HT-29 (cell line): ENCODE measurements around the gene OGFOD3. TPM values are rescaled to one million over a fixed set of nuclear protein-coding genes. Genes with fewer than 3 reads are reported as not detected.

ENCODE experiments used
- DNase-seq: peaks from one replicate; pipeline ENCODE4 v3.0.0-alpha.2; 2015; ENCODE audit warnings: low spot score
- total RNA-seq: library from RNA; depleted of rRNA; stranded (reverse); fragments of >200 nt; shearing (Covaris generic); gene quantifications from 2 replicates; pipeline ENCODE4 v1.2.3, GENCODE V29; 2014

Gene OGFOD3
- total RNA-seq, 1 experiment from 2014 or later = 51.4 TPM

DNA sequence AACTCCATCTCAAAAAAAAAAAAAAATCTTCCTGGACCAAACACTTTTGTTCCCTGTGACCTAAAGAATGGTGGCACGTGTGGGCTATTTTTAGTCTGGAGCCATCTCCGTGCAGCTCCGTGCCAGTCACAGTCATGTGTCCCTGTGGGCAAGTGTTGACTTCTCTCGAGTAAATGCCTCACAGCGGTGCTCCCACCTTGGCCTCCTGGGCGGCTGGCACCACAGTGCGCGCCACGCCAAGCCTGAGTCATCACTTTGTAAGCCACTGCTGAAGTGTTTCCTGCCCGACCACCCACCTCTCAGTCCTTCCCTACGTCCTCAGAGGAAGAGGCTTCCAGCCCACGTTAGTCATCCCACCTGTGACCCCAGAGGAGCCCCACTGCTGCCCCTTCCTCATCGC is 11.1 kb downstream of the OGFOD3 start:
- DNase-seq = no peak

DNA sequence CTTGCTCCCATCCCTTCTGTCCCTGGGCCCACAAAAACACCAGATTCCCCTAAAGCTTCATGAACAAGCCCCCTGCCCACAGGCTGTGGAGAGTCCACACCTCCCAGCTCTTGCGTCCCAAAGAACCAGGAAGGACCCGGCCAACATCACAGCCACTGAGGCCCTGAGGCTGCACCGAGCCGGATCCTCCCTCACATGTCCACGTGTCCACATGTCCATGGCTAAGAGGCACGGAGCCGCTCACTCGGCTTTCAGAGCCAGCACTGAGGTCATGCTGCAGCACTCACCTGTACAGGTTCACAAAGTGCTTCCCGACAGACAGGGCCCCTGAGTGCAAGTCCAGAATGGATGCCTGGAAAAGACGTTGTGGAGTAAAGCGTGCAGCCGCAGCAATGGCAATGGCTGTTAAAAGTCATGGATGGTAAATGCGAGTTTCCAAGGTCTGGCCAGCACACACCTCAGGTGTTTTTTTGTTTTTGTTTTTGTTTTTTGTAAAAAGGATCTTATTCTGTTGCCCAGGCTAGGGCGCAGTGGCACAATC is 12.2 kb downstream of the OGFOD3 start:
- DNase-seq = no peak

DNA sequence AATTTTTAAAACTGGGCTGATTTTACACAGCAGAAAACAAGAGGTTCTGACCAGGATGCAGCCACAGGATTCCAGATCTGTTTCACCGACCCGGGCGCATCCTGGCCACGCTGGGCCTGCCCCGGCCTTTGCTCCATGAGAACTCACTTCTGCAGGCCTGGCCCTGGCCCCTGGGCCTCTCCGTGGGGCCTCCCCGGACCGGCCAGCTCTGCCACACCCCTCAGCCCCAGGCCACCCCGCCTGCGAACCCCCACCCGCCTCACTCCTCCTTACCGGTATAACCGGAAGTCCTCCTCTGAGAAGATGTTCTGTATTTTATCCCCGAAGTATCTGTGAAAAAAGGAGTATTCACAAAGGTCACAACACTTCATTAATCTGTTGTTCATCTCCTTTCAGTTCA is 13.3 kb downstream of the OGFOD3 start:
- DNase-seq = no peak

DNA sequence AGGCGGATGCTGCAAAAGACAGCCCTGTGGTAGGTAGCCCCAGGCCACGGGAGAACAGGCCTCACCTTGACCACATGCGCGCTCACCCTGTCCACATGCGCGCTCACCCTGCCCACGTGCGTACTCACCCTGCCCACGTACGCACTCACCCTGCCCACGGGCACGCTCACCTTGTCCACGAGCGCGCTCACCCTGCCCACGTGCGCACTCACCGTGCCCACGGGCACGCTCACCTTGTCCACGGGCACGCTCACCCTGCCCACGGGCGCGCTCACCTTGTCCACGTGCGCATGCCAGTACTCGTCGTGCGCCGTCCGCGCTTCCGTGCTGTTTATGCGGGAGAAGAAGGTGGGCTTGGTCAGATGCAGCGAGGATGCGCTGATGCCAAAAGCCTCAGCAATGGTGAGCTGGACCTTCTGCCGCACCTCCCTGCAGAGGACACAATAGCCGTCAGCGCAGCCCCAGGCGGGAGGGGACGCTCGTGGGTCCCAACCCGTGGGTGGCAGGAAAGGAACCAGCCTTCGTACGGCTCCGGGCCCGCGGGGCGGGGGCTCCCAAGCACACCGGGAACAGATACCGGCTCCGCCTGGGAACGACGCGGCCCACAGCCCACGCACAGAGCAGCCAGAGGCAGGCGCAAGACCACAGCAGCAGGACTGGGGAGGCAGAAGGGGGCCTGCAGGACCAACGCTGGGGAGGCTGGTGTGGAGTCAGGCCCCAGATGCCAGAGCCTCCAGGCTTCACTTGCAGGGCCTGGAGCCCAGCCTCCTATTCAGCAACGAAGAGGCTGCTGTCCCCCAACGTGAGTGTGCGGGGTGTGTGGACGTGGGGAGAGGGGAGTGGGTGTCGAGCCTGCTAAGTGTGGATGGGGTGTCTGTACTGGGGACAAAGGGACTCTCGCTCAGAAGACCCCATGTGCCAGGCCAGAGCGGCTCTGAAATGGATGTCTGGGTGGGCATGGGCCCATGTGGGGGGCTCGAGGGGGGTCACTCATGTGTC is 14.4 kb downstream of the OGFOD3 start:
- DNase-seq = no peak

DNA sequence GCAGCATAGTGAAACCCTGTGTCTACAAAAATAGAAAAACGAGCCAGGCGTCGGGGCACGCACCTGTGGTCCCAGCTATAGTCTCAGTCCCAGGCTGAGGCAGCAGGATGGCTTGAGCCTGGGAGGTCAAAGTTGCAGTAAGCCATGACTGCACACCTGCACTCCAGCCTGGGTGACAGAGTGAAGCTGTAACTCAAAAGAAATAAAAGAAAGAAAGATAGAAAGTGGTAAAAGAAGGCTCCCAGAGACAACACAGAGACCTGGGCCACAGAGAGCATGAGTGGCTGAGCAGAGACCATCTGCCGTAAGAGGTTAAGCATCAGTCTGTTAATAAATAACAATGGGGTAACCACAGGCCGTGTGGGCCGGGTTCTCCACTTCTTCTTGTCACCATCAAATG is 15.5 kb downstream of the OGFOD3 start:
- no peak for DNase-seq

DNA sequence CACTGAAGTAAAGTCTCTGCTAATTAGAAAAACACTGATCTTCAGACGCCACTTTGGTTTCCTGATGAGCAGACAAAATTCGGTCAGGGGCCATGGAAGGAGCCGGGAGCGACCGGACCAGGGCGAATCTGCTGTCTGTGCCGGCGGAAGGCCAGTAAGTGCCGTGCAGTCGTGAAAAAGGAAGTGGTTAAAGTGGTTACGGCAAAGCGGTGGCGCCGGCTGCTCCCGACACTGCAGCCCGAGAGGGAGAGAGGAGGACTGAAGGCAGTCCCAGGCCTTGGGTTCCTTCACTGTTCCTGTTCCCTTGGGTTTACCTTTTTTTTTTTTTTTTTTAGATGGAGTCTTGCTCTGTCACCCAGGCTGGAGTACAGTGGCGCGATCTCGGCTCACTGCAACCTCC is 17.6 kb downstream of the OGFOD3 start:
- DNase-seq = no peak

DNA sequence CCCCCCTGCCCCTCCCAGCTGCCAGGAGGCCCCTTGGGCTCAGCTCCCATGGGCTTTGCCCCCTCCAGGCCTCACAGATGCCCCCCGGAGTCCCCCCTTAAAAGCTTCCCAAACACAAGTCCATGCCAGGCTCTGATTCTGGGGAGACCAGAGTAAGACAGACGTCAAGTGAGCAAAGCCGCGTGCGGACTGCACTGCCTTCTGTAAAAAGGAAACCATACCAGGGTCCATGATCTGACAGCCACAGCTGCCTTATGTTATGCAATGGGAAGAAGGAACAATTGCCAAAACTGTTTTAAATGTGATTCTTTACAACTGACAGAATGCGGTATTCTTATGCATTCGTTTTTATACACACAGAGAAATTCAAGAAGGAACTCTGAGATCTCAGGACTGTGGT is 18.2 kb downstream of the OGFOD3 start:
- DNase-seq = no peak

DNA sequence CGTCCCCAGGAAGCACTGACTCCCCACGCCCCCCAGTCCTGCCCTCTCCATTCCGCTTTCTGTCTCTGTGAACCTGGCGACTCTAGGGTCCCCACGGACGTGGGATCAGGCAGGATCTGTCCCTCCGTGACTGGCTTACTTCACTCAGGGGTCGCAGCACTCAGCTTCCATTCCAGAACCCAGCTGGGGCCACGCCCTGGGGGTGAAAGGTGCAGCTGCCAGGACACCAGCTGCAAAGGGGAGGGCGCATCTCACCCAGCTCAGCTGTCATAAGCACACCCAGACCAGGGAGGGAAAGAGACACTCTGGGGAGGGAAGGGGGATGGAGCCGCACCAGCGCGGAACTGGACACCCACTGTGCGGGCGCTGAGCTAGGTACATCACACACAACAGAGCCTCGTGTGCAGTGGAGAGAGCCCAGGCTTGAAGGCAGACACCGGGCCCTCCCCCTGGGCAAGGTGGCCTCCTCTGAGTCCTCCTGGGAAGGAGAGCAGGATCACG is 18.7 kb downstream of the OGFOD3 start:
- DNase-seq = no peak

DNA sequence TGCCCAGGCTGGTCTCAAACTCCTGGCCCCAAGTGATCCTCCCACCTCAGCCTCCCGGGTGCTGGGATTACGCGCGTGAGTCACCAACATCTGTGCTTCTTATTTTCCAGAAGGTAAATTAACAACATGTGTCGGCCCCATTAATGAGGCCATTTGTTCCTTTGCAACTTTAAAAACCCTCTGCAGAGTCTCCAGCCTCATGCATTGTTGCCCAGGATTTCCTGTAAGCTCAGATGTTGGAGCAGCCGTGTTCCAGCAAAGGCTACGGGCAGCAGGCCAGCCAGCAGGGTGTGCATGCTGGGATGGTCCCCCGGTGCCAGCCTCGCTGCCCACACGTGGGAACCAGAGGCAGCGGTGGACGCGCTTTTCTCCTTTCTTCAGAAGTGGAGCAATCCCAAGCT is 19.3 kb downstream of the OGFOD3 start:
- DNase-seq = no peak

DNA sequence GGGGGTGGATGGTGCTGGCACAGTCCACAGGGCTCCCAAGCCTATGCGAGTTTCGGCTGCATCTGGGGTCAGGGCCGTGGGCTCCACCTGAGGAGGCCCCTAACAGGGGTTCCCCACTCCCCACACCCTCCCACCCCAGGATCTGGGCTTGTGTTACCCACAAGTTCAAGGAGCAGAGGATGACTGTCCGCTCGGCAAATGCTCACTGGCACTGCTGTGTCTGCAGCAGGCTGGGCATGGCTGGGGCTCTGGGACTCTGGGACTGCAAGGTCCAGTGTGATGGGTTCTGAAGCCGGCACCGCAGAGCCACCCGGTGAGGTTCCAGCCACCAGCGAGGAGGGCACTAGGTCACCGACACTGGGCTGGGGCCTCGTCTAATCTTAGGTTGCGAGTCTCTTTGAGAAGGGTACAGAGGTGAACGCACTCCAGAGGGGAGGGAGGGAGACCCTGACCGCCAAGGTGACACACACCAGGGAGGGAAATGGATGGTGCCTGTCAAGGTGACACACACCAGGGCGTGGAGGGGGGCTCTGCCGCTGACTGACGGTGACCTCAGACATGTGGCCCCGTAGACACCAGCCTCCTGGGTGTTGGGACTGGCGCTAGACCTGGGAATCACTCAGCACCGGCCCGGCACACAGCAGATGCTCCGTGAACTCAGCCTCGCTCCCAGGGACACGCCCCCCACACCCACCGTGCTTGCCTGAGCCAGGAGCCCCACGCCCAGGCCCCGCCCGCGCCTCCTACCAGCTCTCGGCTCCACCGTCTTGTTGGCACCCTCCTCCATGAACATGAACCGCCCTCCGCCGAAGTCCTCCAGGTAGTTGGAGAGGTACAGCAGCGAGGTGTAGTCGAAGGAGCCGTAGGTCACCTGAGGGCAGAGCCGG is 20.7 kb downstream of the OGFOD3 start:
- no peak for DNase-seq

DNA sequence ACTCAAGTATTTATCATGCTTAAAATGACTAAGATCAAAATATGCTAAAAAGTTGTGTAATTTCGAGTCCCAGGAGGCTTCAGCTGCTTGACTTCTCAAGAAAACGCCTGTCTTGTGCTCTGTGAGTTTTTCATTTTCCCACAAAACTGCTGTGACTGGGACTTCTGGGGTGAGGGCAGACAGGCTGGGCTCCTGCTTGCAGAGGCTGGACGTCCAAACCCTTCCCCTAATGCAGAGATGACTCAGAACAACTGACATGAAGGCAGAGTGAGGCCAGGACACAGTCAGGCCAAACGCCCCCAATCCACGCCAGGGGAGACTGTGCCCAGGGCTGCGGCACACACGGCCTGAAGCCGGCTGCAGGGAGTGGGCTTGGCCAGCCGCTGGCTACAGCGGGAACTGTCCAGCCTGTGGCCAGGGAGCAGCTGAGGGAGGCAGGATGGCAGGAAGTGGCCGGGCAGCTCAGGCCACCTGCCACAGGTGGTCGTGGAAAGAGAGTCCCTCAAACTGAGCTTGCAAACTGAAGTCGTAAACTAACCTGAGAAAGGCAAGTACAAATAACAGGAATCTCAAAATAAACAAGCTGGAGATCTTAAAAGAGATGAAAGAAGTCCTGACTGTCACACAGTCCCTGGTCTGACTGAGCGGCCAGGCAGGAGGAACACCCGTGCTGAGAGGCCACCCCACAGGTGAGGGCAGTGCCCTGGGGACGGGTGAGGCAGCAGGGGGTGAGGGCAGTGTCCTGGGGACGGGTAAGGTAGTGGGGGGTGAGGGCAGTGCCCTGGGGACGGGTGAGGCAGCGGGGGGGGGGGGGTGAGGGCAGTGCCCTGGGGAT is 21.6 kb downstream of the OGFOD3 start:
- DNase-seq = no peak

DNA sequence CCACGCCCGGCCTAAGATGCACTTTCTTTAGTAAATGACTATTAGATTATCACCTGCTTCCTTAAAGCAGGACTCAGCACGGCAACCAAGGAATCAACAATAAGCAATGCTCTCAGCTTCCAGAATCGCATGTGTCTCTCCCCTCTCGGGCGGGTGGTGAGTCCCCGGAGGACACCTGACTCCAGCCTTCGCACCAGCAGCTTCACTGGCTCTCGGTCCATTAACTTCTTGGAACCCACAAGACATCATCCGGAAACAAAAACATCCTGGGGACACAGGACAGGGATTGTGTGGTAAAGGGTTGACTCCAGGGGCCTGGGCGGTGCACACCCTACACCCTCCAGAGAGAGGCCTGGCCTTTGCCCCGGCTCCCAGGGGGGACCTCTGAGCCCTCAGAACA is 24.1 kb downstream of the OGFOD3 start:
- DNase-seq = no peak

DNA sequence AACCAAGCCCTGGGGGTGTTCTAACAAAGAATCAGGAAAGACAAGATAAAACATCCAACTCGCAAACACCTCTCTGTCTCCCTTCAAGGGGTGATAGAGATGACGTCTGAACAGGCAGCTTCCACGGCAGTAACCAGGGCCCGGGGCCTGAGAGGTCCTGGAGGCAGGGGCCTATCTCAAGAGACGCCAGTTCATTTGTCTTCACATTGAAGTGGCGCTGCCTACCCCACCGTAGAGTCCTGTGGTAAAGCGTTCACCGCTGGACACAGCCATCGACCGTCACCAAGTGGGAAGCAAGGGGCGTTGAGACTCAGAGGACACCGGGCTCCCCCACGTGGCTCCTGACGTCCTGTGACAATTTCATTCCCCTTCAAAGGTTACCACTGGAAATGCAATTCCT is 25.4 kb downstream of the OGFOD3 start:
- no peak for DNase-seq

DNA sequence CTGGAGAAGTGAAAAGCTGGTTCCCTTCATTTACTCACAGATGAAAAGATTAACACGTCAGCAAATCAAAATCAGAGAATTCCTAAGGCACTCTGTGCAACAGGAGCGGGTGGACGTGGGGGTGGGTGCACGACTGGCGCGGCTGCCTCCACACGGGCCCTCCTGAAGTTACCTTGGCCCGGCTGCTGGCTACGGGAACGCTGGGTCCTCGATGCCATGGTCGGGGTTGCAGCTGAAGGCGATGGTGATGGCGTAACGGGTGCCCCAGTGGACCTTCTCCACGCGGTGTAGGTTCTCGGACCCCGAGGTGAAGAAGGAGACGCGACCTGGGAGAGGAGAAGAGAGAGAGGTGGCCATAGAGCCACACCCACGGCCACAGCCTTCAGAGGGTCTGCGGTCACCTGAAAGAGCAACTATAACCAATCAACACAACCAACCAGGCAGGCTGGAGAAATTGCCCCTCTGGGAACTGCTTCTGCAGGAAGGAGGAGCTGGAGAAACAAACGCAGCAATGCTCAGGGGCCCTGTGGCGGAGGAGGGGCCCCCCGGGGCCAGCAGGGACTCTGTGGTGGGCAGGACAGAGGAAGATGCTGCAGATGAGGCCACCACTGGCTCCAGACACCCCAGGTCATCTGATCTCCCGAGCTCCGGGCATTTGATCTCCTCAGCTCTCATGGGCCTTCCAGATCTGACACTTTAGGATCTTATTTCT is 26.0 kb downstream of the OGFOD3 start:
- no peak for DNase-seq

DNA sequence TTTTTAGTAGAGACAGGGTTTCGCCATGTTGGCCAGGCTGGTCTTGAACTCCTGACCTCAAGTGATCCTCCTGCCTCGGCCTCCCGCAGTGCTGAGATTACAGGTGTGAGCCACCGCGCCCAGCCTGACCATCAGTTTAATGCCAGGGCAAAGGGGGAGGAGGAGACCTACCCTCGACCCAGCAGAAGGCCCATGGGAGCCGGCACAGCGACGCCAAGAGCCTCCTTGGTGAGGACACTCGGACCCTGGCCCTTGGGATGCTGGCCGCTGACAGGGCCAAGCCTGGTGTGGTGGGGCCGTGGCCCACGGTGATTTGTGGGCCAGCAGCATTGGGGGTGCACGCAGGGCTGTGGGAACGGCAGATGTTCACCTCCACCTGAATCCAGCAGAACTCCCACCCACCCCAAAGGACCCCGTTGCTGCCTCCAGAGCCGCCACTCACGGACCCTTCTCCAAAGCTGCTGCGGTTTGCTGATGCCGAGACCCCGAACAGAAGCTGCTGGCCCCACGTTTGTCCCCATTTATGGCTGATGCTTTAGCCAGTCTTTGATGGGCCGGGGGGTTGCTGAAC is 26.8 kb downstream of the OGFOD3 start:
- no peak for DNase-seq

DNA sequence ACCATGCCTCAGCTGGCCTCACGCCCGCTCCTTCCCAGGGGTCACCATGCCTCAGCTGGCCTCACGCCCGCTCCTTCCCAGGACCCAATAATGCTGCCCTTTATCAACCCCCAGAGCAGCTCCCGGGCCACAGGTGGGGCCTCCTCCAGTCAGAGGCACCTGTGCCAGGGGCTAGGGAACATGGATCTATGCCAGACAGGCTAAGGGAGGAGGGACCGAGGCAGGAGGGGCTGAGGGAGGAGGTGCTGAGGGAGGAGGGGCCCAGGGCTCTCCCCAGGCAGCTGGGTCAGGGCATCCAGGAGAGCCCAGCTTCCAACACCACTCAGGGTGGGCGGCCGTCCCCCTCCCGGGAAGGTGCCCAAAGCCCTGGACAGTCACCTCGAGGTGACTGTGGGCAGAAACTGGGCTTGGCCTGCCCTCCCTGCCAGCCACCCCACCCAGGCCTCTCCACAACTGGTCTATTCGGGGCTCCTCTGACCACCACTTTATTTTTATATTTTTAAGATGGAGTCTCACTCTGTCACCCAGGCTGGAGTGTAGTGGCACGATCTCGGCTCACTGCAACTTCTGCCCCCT is 27.4 kb downstream of the OGFOD3 start:
- no peak for DNase-seq

DNA sequence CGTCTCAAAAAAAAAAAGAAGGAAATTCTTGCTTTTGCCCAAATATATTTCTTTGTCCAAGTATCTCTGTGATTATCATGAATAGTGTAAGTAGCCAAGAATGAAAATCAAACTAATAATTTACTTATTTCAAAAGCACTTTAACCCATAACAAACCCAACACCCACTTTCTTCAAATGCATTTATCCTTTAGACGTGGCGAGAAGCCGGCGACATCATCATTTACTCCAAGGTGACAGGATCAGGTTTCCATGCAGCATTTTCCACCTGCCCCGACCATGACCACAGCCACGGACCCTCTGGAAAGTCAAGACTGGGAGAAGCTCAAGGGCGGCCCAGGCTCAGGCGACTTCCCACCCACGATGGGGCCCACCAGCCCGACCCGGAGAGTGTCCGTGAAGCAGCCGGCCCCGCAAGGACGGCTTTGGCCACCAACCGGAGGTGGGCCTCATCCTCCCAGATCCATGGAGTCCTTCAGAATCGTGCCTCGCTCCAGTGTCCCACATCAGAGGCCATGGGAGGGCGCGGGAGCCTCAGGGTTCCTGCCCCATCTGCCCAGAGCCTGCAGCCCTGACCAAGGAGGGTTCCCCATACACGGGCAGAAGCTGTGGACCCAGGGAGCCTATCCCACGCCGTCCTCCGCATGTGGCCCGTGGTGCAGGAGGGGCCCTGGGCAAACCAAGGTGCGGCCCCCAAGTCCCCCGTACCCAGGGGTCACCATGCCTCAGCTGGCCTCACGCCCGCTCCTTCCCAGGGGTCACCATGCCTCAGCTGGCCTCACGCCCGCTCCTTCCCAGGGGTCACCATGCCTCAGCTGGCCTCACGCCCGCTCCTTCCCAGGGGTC is 28.1 kb downstream of the OGFOD3 start:
- no peak for DNase-seq

DNA sequence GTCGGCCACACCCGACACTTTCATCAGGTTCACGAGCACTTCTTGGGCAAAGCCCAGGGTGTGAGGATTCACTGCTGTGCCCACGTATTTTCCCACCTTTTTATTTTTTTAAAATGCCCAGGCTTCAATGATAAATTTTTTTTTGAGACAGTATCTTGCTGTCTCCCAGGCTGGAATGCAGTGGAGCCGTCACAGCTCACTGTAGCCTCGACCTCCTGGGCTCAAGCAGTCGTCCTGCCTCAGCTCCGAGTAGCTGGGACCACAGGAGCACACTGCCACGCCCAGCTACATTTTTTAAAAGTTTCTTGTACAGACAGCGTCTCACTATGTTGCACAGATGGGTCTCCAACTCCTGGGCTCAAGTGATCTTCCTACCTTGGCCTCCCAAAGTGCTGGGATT is 29.0 kb downstream of the OGFOD3 start:
- DNase-seq = no peak

DNA sequence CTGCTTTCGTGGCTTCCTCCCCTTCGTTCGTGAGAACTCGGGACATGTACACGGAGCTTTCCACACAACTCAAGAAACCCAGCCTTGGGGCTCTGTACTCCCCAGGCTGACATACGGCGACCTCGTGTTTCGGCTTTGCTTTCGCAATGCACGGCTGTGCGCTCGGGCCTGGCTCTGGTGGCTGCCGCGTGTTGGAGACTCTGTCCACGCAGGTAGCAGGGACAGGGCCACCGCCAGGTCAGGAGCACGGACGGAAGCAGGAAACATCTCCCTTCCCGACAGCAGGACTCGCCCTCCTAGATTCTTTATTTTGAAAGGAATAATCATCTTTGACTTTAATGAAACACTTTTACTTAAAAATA is 29.5 kb downstream of the OGFOD3 start:
- no peak for DNase-seq
